ENCODE data around the gene MED27. TPM values are rescaled to one million over a fixed set of nuclear protein-coding genes. Genes with fewer than 3 reads are reported as not detected.

The MED27 gene
- total RNA-seq, 1 donor from 2014 or later, result 31.3 TPM

DNA sequence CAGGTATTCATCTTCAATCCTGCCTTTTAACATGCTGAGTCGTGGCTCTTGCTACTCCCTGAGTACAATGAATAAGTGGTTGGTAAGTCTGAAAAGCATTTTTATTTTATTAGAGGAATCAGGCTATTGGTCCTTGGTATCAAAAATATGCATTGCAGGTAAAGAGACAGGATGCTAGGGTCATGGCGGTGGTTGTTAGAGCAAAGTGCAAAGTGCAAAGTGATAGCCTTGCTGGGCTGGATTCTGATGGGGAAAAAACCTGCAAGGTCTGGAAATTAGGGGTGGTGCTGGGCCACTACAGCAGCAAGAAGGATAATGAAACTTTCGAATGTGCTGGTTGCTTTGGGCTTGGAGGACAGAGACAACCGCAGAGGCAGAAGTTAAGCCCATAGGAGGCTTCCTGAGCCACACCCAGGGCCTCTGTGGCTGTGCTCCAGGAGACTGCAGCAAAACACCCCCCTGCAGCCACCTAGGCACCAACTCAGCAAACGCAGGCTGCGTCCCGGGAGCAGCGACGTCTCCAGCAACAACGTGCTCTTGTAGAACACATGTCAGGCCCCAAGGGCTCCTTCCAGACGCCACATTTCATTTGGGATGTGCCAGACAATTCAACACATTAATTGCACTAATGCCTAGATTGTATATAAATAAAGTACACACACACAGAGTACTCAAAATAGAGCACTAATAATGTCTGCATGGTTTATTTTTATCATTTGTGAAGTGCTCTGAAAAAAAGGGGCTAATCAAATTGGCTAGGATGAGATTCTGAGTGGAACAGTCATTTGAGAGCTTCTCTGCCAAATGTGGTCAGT is 190.0 kb downstream of the MED27 start:
- no peaks in the 10 kb centered on the region for H3K27me3 Mint-ChIP-seq (ENCODE audit: low read depth)
- peak overlapping the region; percentile 13 for H3K27ac Mint-ChIP-seq (ENCODE audit: unreplicated experiment)
- no peaks in the 10 kb centered on the region for H3K9me3 Mint-ChIP-seq
- peaks cover 6% of the 10 kb centered on the region for H3K36me3 Mint-ChIP-seq (ENCODE audit: low read depth)
- no peak overlapping the region for H3K4me3 Mint-ChIP-seq
- TF ChIP-seq, protein P1, sequence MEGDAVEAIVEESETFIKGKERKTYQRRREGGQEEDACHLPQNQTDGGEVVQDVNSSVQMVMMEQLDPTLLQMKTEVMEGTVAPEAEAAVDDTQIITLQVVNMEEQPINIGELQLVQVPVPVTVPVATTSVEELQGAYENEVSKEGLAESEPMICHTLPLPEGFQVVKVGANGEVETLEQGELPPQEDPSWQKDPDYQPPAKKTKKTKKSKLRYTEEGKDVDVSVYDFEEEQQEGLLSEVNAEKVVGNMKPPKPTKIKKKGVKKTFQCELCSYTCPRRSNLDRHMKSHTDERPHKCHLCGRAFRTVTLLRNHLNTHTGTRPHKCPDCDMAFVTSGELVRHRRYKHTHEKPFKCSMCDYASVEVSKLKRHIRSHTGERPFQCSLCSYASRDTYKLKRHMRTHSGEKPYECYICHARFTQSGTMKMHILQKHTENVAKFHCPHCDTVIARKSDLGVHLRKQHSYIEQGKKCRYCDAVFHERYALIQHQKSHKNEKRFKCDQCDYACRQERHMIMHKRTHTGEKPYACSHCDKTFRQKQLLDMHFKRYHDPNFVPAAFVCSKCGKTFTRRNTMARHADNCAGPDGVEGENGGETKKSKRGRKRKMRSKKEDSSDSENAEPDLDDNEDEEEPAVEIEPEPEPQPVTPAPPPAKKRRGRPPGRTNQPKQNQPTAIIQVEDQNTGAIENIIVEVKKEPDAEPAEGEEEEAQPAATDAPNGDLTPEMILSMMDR (conservative IDR thresholded peaks at IDR 0.05), result no peak
- H3K4me1 Mint-ChIP-seq, result peaks cover 14% of the 10 kb centered on the region
- DNase-seq (ENCODE audit: low read depth, low spot score), result no peak

DNA sequence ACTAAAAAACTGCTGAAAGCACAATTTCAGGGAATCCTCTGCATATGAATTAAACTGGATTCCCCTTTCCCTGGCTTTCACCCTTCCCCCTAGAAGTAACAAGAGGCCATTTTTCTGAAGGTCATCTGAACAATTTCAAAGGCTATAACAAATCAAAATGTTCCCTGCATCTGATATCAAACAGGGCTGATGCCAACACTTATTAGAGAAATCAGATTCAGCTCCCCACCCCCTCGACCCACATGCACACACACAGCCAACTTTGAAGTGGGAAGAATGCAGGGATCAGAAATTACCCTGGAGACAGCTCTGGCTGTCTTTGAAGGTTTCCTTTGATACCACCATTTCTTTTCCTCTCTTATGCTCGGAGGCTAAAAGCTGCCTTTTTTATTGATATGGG is 190.7 kb downstream of the MED27 start:
- H3K4me3 Mint-ChIP-seq, result no peak overlapping the region
- TF ChIP-seq, protein P1 (conservative IDR thresholded peaks at IDR 0.05), result no peak
- H3K36me3 Mint-ChIP-seq (ENCODE audit: low read depth), result peaks cover 6% of the 10 kb centered on the region
- H3K27me3 Mint-ChIP-seq (ENCODE audit: low read depth), result no peaks in the 10 kb centered on the region
- no peaks in the 10 kb centered on the region for H3K9me3 Mint-ChIP-seq
- DNase-seq (ENCODE audit: low read depth, low spot score), result no peak
- peak overlapping the region; percentile 79 for H3K27ac Mint-ChIP-seq (ENCODE audit: unreplicated experiment)
- peaks cover 14% of the 10 kb centered on the region for H3K4me1 Mint-ChIP-seq

DNA sequence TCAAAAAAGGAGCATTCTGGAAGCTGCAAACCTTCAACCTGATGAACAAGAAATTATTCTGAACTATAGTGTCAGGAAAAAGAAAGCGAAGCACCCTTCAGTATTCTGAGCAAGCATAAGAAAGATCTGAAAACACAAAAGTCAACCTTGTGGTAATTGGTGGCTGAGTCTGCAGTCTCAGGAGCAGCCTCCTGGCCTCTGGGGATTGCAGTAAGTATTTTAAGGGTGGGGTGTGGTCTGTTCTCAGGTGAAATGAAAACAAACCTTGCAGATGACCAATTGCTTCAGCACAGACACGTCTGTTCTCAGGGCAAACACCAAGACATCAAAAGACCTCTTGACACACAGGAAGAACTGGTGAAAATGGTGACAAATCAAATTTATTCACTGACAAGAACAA is 192.0 kb downstream of the MED27 start:
- TF ChIP-seq, protein P1 (conservative IDR thresholded peaks at IDR 0.05), result no peak
- Mint-ChIP-seq H3K36me3 (ENCODE audit: low read depth) (peaks cover 6% of the 10 kb centered on the region), H3K4me3 (no peak overlapping the region), H3K27ac (ENCODE audit: unreplicated experiment) (no peak overlapping the region), H3K9me3 (no peaks in the 10 kb centered on the region), H3K4me1 (peaks cover 14% of the 10 kb centered on the region), H3K27me3 (ENCODE audit: low read depth) (no peaks in the 10 kb centered on the region)
- DNase-seq (ENCODE audit: low read depth, low spot score), result no peak

DNA sequence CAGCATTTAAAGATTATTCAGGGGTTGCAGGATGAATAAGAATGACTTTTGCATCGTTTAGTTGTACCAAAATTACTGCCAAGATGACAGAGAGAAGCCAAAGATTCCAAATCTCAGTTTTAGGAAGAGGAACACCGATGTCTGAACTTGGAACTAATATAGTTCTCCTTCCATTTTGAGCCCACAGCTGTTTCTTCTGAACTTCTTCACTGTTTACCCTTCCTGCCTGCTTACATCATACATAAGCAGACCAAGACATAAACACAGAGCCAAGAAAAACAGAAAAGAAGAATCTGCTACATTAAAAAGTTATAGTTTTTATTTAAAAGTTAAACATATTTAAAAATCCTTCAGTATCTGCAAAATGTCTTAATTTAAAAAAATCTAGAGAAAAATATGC is 192.8 kb downstream of the MED27 start:
- no peak overlapping the region for H3K27ac Mint-ChIP-seq (ENCODE audit: unreplicated experiment)
- H3K27me3 Mint-ChIP-seq (ENCODE audit: low read depth), result no peaks in the 10 kb centered on the region
- TF ChIP-seq, protein P1 (conservative IDR thresholded peaks at IDR 0.05), result no peak
- peaks cover 4% of the 10 kb centered on the region for H3K36me3 Mint-ChIP-seq (ENCODE audit: low read depth)
- no peaks in the 10 kb centered on the region for H3K9me3 Mint-ChIP-seq
- H3K4me1 Mint-ChIP-seq, result peaks cover 14% of the 10 kb centered on the region
- no peak overlapping the region for H3K4me3 Mint-ChIP-seq
- no peak for DNase-seq (ENCODE audit: low read depth, low spot score)

DNA sequence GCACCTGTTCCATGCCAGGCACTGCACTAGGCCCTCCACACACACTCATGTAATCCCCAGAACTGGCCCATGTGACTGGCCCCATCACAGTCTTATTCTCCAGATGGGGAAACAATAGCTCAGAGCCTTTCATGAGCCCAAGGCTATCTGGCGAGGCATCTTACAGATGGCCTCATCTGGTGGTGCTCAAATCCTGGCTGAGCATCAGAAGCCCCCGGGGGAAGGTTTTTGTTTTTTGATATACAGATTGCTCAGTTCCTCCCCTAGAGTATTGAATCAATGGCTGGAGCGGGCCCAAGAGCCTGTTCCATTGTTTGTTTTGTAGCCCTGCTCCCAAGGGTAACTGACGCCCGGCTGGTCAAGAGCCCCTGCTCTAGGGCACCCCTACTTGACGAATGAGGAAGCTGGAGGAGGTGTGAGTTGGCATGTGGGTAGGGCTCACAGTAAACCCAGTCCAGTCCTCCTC is 194.5 kb downstream of the MED27 start:
- no peak for DNase-seq (ENCODE audit: low read depth, low spot score)
- Mint-ChIP-seq H3K27me3 (ENCODE audit: low read depth) (no peaks in the 10 kb centered on the region), H3K27ac (ENCODE audit: unreplicated experiment) (no peak overlapping the region), H3K9me3 (no peaks in the 10 kb centered on the region), H3K4me3 (no peak overlapping the region), H3K36me3 (ENCODE audit: low read depth) (no peaks in the 10 kb centered on the region), H3K4me1 (peaks cover 26% of the 10 kb centered on the region)
- TF ChIP-seq, protein P1 (conservative IDR thresholded peaks at IDR 0.05), result no peak

All from neural crest cell (in vitro differentiated cells).